PC-3 (cell line): ENCODE measurements around the gene KHDC1L. TPM values are rescaled to one million over a fixed set of nuclear protein-coding genes. Genes with fewer than 3 reads are reported as not detected.
"Not testable (repeated sequence)": the region's sequence is repeated elsewhere in the genome, so short reads cannot be mapped to it uniquely, and the experiment has no call there.

Source experiments
- ATAC-seq: fragments of 200-7000 bp; cut with Tn5 transposase; 2 replicates; pipeline ENCODE4 v1.9.1; 2020; ENCODE audit warnings: mild to moderate bottlenecking, moderate library complexity
- BruUV-seq: library from RNA; stranded (reverse); fragments of 400-500 nt; replicated peaks from 2 replicates; lab custom pipeline; 2021; lab: Mats Ljungman, UMichigan
- CTCF ChIA-PET: fragments of 300-600 bp; sonication (Branson Sonifier 250); formaldehyde crosslinking; loops from one replicate; lab custom pipeline; 2022; ENCODE audit warnings: antibody characterized with exemption; lab: Charles Lee
- POLR2A ChIA-PET: fragments of 300-600 bp; sonication (Branson Sonifier 250); formaldehyde crosslinking; loops from one replicate; lab custom pipeline; 2022; ENCODE audit warnings: antibody characterized with exemption; ENCODE audit not compliant: unreplicated experiment; lab: Charles Lee
- DNase-seq: peaks from one replicate; pipeline ENCODE4 v3.0.0-alpha.2; 2015
- H2AFZ ChIP-seq: fragments of 300-600 bp; sonication (generic); 2 replicates; pipeline ENCODE4 v1.6.0; 2016; ENCODE audit warnings: antibody characterized with exemption, low read length
- H3F3A ChIP-seq: fragments of 300-600 bp; sonication (generic); one replicate; pipeline ENCODE4 v1.6.0; 2017; ENCODE audit warnings: antibody characterized with exemption, low read length, control low read depth, mild to moderate bottlenecking; ENCODE audit not compliant: unreplicated experiment
- H3K27ac ChIP-seq: fragments of 300-600 bp; sonication (generic); 2 replicates; pipeline ENCODE4 v1.5.1; 2016; ENCODE audit warnings: mild to moderate bottlenecking, low read length
- H3K27me3 ChIP-seq: fragments of 300-600 bp; sonication (generic); 2 replicates; pipeline ENCODE4 v1.6.1; 2016; ENCODE audit warnings: low read length, mixed read lengths
- H3K36me3 ChIP-seq: fragments of 300-600 bp; sonication (generic); 2 replicates; pipeline ENCODE4 v1.6.1; 2016; ENCODE audit warnings: low read depth, mixed run types, low read length, mixed read lengths
- H3K4me1 ChIP-seq: fragments of 300-600 bp; sonication (generic); 2 replicates; pipeline ENCODE4 v1.5.1; 2016; ENCODE audit warnings: low read length; ENCODE audit not compliant: insufficient read depth
- H3K4me2 ChIP-seq: fragments of 300-600 bp; sonication (generic); 2 replicates; pipeline ENCODE4 v1.6.0; 2016; ENCODE audit warnings: low read length
- H3K4me3 ChIP-seq: fragments of 300-600 bp; sonication (generic); 2 replicates; pipeline ENCODE4 v1.5.1; 2016; ENCODE audit warnings: mild to moderate bottlenecking, low read length, mixed read lengths
- H3K79me2 ChIP-seq: fragments of 300-600 bp; sonication (generic); 2 replicates; pipeline ENCODE4 v1.6.1; 2017; ENCODE audit warnings: low read length, mixed read lengths
- H3K9ac ChIP-seq: fragments of 300-600 bp; sonication (generic); 2 replicates; pipeline ENCODE4 v1.6.0; 2016; ENCODE audit warnings: mild to moderate bottlenecking, low read length
- H3K9me2 ChIP-seq: fragments of 300-600 bp; sonication (generic); replicated peaks from 2 replicates; pipeline ENCODE4 v1.6.1; 2016; ENCODE audit warnings: mixed run types, low read length, mixed read lengths
- H3K9me3 ChIP-seq: fragments of 300-600 bp; sonication (generic); 2 replicates; pipeline ENCODE4 v1.6.1; 2016; ENCODE audit warnings: low read length, mixed read lengths
- H4K20me1 ChIP-seq: fragments of 300-600 bp; sonication (generic); 2 replicates; pipeline ENCODE4 v1.6.1; 2016; ENCODE audit warnings: low read length, mixed read lengths
- EZH2 ChIP-seq: fragments of 300-600 bp; sonication (generic); IDR thresholded peaks from one replicate; pipeline ENCODE4 v1.6.1; 2017; ENCODE audit warnings: antibody characterized with exemption, mild to moderate bottlenecking, low read length; ENCODE audit not compliant: unreplicated experiment
- EZH2phosphoT487 ChIP-seq: fragments of 300-600 bp; sonication (generic); IDR thresholded peaks from 2 replicates; pipeline ENCODE4 v1.6.1; 2018; ENCODE audit warnings: mild to moderate bottlenecking, antibody characterized with exemption, low read length, borderline replicate concordance
- intact Hi-C: fragments of 100-400 bp; cut with micrococcal nuclease; formaldehyde crosslinking; loops from 2 replicates; pipeline ENCODE4 v1.9.0; 2023
- total RNA-seq: library from RNA; depleted of rRNA; stranded (reverse); fragments of >200 nt; gene quantifications from 2 replicates; pipeline ENCODE4 v1.2.3, GENCODE V29; 2014
- TF ChIP-seq, protein P1 (sequence below): fragments of 300-600 bp; sonication (generic); conservative IDR thresholded peaks from 2 replicates; pipeline ENCODE4 v1.5.1; 2017; ENCODE audit warnings: antibody characterized with exemption, low read depth, mild to moderate bottlenecking, low read length

KHDC1L gene
- total RNA-seq, 1 experiment from 2014 or later: 0.80 TPM

DNA sequence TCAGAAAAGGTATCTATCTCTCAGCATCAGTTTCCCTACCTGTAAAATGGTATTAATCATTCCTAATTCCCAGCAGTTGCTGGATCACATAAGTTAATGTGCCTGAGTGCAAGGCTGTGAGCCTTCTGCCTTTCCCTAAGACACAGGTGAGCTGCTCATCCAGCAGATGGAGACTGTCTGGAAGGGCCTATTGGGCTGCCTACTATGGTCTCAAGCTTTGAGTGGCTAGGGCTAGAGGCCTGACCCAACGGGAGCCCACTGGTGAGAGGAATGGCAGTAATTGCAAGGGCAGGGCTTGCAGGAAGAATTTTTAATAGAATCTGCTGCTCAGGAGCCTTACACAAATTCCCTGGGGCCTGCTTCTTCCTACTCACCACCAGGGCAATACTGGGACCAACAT is 33.4 kb upstream of the KHDC1L start:
- Histone ChIP-seq H3K9me2 (no peaks in the 10 kb centered on the region), H3K27me3 (no peaks in the 10 kb centered on the region), H2AFZ (no peak overlapping the region), H3K79me2 (no peaks in the 10 kb centered on the region), H3F3A (no peaks in the 10 kb centered on the region), H3K36me3 (no peaks in the 10 kb centered on the region), H3K4me3 (no peak overlapping the region), H3K4me2 (no peak overlapping the region), H3K27ac (no peak overlapping the region), H3K9ac (no peak overlapping the region), H3K4me1 (peaks cover 13% of the 10 kb centered on the region; the same call in 1 of the 2 replicates), H3K9me3 (no peaks in the 10 kb centered on the region), H4K20me1 (no peaks in the 10 kb centered on the region)
- DNase-seq (no peak), ATAC-seq (no peak)
- BruUV-seq: no TSS peak
- CTCF ChIA-PET: no interaction called here
- intact Hi-C loops: no loop called here
- no peak for TF ChIP-seq EZH2phosphoT487
- TF ChIP-seq, protein P1, sequence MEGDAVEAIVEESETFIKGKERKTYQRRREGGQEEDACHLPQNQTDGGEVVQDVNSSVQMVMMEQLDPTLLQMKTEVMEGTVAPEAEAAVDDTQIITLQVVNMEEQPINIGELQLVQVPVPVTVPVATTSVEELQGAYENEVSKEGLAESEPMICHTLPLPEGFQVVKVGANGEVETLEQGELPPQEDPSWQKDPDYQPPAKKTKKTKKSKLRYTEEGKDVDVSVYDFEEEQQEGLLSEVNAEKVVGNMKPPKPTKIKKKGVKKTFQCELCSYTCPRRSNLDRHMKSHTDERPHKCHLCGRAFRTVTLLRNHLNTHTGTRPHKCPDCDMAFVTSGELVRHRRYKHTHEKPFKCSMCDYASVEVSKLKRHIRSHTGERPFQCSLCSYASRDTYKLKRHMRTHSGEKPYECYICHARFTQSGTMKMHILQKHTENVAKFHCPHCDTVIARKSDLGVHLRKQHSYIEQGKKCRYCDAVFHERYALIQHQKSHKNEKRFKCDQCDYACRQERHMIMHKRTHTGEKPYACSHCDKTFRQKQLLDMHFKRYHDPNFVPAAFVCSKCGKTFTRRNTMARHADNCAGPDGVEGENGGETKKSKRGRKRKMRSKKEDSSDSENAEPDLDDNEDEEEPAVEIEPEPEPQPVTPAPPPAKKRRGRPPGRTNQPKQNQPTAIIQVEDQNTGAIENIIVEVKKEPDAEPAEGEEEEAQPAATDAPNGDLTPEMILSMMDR: no peak
- POLR2A ChIA-PET: no interaction called here

DNA sequence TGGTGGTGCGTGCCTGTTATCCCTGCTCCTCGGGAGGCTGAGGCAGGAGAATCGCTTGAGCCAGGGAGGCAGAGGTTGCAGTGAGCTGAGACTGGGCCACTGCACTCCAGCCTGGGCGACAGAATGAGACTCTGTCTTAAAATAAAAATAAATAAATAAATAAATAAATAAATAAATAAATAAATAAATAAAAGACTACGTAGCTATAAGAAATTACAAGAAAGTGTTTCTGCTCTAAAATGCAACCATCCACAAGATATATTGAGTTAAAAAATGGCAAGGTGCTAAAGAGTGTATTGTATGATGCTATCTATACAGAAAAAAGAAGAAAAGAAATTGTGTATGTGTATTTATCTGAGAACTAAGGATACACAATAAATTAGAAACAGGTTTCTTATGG is 29.0 kb upstream of the KHDC1L start:
- H3K9me2 ChIP-seq, BruUV-seq, intact Hi-C loops: not testable (repeated sequence)

DNA sequence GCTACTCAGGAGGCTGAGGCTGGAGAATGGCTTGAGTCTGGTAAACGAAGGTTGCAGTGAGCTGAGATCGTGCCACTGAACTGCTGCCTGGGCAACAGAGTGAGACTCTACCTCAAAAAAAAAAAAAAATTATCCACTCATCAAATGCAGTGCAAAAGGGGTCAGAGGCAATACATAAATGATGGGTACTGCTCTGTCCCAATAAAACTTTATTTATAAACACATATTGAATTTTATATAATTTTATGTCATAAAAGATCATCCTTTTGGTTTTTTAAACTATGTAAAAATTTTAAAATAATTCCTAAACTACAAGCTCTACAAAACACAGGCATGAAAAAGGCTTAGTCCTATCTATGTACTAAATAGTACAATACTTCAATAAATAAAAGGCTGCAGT is 27.4 kb upstream of the KHDC1L start:
- Histone ChIP-seq H3F3A (no peaks in the 10 kb centered on the region), H3K4me1 (no peaks in the 10 kb centered on the region), H3K27me3 (no peaks in the 10 kb centered on the region), H3K36me3 (no peaks in the 10 kb centered on the region), H3K9me2 (no peaks in the 10 kb centered on the region), H3K9ac (no peak overlapping the region), H3K4me2 (no peak overlapping the region), H2AFZ (no peak overlapping the region), H3K4me3 (no peak overlapping the region), H3K9me3 (no peaks in the 10 kb centered on the region), H3K27ac (no peak overlapping the region), H3K79me2 (no peaks in the 10 kb centered on the region), H4K20me1 (no peaks in the 10 kb centered on the region)
- no peak for ATAC-seq
- intact Hi-C loops: no loop called here
- TF ChIP-seq, protein P1: no peak
- TF ChIP-seq EZH2phosphoT487 (no peak), EZH2 (no peak)
- DNase-seq: no peak
- ChIA-PET POLR2A (no interaction called here), CTCF (no interaction called here)
- BruUV-seq: no TSS peak

More for the DNA sequence above, 29.0 kb upstream of the KHDC1L start:
- H3K79me2 ChIP-seq, H3K36me3 ChIP-seq, H3F3A ChIP-seq, CTCF ChIA-PET, H3K4me2 ChIP-seq, H3K4me3 ChIP-seq, ATAC-seq, H2AFZ ChIP-seq, H3K9me3 ChIP-seq, H4K20me1 ChIP-seq, H3K9ac ChIP-seq, H3K27me3 ChIP-seq, DNase-seq, H3K27ac ChIP-seq, H3K4me1 ChIP-seq: not testable (repeated sequence)
- POLR2A ChIA-PET: interaction anchor here (0.6 kb wide), 1 partner anchor 54 kb away, joined by 5 read pairs; no protein-coding TSS in a partner anchor
